HEK293 (cell line): Measurements from ENCODE around the gene GCAT.

Source experiments
- ZBTB17 ChIP-seq: fragments of 450-650 bp; formaldehyde crosslinking; IDR thresholded peaks from 2 replicates; pipeline ENCODE4 v1.5.1; 2016; ENCODE audit warnings: missing biosample characterization, missing genetic modification characterization
- ZNF24 ChIP-seq: fragments of 450-650 bp; formaldehyde crosslinking; IDR thresholded peaks from 2 replicates; pipeline ENCODE4 v1.5.1; 2016; ENCODE audit warnings: missing biosample characterization, missing genetic modification characterization
- ZNF558 ChIP-seq: fragments of 450-650 bp; formaldehyde crosslinking; IDR thresholded peaks from 2 replicates; pipeline ENCODE4 v1.5.1; 2016; ENCODE audit warnings: missing biosample characterization, missing genetic modification characterization
- ZNF561 ChIP-seq: fragments of 450-650 bp; IDR thresholded peaks from 2 replicates; pipeline ENCODE4 v1.5.1; 2018; ENCODE audit warnings: missing biosample characterization, missing genetic modification characterization, borderline replicate concordance
- ZNF747 ChIP-seq: fragments of 450-650 bp; formaldehyde crosslinking; IDR thresholded peaks from 2 replicates; pipeline ENCODE4 v1.5.1; 2016; ENCODE audit warnings: missing biosample characterization, missing genetic modification characterization
- ZNF830 ChIP-seq: fragments of 450-650 bp; IDR thresholded peaks from 2 replicates; pipeline ENCODE4 v1.5.0; 2018; ENCODE audit warnings: missing biosample characterization, missing genetic modification characterization, low read depth, mild to moderate bottlenecking, moderate library complexity
- TF ChIP-seq, protein P1 (sequence below): fragments of 450-650 bp; formaldehyde crosslinking; IDR thresholded peaks from 2 replicates; pipeline ENCODE4 v1.5.1; 2016; ENCODE audit warnings: missing biosample characterization, missing genetic modification characterization
- TF ChIP-seq, protein P2 (sequence below): fragments of 450-650 bp; formaldehyde crosslinking; IDR thresholded peaks from 2 replicates; pipeline ENCODE4 v1.5.1; 2016; ENCODE audit warnings: missing biosample characterization, missing genetic modification characterization, low read depth

DNA sequence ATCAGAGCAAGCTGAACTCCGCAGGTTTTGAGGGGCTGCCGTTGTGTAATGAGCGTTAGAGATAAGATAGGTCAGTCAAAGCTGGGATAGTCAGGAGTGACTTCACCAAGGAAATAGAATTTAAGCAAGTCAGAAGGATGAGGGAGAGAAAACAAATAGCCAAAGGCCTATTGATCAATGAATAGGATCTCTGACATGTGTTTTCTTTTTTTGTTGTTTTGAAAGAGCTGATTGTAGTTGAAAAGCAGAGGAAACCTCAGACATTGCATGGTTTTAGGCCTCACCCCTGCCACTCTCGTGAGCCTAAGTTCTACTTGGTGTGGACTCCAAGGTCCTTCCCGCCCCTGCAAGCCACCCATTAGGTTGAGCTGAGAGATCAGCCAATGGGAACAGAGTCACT, 44.7 kb downstream of the GCAT start:
- TF ChIP-seq ZNF558 (tag by site-specific recombination), result no peak
- no peak for TF ChIP-seq ZBTB17 (tag by site-specific recombination)
- TF ChIP-seq, protein P1, sequence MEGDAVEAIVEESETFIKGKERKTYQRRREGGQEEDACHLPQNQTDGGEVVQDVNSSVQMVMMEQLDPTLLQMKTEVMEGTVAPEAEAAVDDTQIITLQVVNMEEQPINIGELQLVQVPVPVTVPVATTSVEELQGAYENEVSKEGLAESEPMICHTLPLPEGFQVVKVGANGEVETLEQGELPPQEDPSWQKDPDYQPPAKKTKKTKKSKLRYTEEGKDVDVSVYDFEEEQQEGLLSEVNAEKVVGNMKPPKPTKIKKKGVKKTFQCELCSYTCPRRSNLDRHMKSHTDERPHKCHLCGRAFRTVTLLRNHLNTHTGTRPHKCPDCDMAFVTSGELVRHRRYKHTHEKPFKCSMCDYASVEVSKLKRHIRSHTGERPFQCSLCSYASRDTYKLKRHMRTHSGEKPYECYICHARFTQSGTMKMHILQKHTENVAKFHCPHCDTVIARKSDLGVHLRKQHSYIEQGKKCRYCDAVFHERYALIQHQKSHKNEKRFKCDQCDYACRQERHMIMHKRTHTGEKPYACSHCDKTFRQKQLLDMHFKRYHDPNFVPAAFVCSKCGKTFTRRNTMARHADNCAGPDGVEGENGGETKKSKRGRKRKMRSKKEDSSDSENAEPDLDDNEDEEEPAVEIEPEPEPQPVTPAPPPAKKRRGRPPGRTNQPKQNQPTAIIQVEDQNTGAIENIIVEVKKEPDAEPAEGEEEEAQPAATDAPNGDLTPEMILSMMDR (tag by site-specific recombination), result no peak
- no peak for TF ChIP-seq ZNF24 (tag by site-specific recombination)
- TF ChIP-seq ZNF561, result no peak
- TF ChIP-seq, protein P2, sequence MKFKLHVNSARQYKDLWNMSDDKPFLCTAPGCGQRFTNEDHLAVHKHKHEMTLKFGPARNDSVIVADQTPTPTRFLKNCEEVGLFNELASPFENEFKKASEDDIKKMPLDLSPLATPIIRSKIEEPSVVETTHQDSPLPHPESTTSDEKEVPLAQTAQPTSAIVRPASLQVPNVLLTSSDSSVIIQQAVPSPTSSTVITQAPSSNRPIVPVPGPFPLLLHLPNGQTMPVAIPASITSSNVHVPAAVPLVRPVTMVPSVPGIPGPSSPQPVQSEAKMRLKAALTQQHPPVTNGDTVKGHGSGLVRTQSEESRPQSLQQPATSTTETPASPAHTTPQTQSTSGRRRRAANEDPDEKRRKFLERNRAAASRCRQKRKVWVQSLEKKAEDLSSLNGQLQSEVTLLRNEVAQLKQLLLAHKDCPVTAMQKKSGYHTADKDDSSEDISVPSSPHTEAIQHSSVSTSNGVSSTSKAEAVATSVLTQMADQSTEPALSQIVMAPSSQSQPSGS (tag by site-specific recombination), result no peak
- no peak for TF ChIP-seq ZNF830 (tag by site-specific recombination)
- no peak for TF ChIP-seq ZNF747
